ENCODE measurements around the gene IMPACT.

GRCh38 chr18:24443870-24444269, 17.4 kb downstream of the IMPACT start:
- no peak for TF ChIP-seq POLR2A (IDR thresholded peaks at IDR 0.05)
- TF ChIP-seq, protein P1, sequence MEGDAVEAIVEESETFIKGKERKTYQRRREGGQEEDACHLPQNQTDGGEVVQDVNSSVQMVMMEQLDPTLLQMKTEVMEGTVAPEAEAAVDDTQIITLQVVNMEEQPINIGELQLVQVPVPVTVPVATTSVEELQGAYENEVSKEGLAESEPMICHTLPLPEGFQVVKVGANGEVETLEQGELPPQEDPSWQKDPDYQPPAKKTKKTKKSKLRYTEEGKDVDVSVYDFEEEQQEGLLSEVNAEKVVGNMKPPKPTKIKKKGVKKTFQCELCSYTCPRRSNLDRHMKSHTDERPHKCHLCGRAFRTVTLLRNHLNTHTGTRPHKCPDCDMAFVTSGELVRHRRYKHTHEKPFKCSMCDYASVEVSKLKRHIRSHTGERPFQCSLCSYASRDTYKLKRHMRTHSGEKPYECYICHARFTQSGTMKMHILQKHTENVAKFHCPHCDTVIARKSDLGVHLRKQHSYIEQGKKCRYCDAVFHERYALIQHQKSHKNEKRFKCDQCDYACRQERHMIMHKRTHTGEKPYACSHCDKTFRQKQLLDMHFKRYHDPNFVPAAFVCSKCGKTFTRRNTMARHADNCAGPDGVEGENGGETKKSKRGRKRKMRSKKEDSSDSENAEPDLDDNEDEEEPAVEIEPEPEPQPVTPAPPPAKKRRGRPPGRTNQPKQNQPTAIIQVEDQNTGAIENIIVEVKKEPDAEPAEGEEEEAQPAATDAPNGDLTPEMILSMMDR (IDR thresholded peaks at IDR 0.05), result no peak

Data from suprapubic skin (tissue), 3 donors.